Measurements from ENCODE around the gene AVL9.
"Not testable (repeated sequence)": the region's sequence is repeated elsewhere in the genome, so short reads cannot be mapped to it uniquely, and the experiment has no call there.

Gene AVL9

DNA sequence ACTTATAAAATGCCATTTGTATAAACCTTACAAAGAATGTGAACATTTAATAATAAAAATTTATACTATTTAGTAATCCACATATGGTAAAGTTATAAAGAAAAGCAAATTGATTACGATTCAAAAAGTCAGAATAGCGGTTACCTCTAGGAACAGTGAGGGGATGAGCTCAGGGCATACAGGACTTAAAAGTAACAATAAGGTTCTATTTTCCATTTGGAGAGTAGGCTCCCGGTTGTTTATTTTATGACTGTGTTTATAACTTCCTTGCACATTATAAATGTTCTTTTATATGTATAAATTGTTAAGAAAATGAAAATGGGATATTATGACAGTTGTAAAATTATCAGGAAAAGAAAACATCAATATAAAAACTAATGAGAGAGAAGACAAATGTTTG, 135.7 kb downstream of the AVL9 start:
- Histone ChIP-seq H3K27ac (no peak overlapping the region), H3K4me3 (no peak overlapping the region)
- DNase-seq (ENCODE audit: low spot score): no peak
- TF ChIP-seq CTCF (IDR thresholded peaks at IDR 0.05): no peak

GRCh38 chr7:32631590-32632497, 136.6 kb downstream of the AVL9 start:
- not testable (repeated sequence) for DNase-seq (ENCODE audit: low spot score); H3K4me3 ChIP-seq; H3K27ac ChIP-seq

DNA sequence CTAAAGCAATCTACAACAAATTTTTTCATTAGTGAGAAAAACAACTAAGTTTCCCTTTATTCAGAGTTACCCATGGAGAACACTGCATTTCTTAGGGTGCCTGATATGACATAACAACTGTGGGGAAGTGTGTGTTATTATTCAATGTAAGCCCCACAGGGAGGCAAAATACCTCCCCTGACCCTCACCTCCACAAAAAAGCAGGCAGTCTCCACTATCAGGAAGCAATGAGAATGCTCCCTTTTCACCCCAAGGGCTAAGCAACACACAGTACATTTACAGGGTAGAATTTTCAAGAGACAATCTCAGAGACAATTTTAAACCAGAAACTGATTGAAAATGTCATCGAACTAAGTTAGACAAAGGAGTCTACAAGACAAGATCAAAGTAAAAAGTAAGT, 138.2 kb downstream of the AVL9 start:
- not testable (repeated sequence) for DNase-seq (ENCODE audit: low spot score); H3K27ac ChIP-seq; H3K4me3 ChIP-seq

DNA sequence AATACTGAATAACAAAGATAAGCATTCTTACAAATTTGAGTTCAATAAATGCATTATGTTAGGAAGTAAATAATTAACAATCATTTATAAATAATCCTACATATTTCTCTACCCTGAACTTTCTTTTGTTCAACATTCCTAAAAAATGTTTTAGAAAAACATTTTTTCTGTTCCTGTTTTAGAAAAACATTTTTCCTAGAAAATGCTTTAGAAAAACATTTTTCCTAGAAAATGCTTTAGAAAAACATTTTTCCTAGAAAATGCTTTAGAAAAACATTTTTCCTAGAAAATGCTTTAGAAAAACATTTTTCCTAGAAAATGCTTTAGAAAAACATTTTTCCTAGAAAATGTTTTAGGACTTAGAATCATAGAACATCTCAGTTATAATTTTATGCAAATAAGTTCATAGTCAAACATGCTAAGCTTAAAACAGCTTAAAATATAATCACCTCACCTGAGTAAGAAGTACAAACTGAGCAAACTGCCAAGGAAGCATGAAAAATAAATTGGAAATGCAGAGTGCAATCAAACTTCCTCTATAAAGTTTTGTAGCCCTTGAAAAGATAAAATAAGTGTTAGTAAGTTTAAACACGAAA, 139.6 kb downstream of the AVL9 start:
- not testable (repeated sequence) for H3K27ac ChIP-seq; DNase-seq (ENCODE audit: low spot score); H3K4me3 ChIP-seq

- H3K4me3 ChIP-seq; H3K27ac ChIP-seq; DNase-seq (ENCODE audit: low spot score): not testable (repeated sequence)
Measured at GRCh38 chr7:32636725-32637462, 141.6 kb downstream of the AVL9 start.

DNA sequence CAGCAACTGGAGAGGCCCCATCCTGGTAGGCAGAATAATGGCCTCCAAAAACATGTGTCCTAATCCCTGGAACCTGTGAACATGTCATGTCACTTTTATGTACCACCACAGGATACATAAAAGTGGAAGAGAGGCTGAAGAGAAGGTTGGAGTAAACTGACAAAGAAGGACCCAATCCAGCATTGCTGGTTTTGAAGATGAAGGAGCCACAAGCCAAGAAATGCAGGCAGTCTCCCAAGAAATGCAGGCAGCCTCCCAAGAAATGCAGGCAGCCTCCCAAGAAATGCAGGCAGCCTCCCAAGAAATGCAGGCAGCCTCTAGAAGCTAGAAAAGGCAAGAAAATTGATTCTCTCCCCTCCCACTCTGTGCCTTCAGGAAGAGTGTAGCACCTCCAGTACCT, 142.3 kb downstream of the AVL9 start:
- not testable (repeated sequence) for DNase-seq (ENCODE audit: low spot score); H3K4me3 ChIP-seq; H3K27ac ChIP-seq

Data from coronary artery (tissue), 2 donors.